Esophagus muscularis mucosa (tissue), 4 donors: ENCODE measurements around the gene EMID1. TPM values are rescaled to one million over a fixed set of nuclear protein-coding genes. Genes with fewer than 3 reads are reported as not detected.
A peak's percentile ranks its signal among the peaks of the same experiment; 100 is the strongest.

Experiments used
- DNase-seq: peaks from one replicate; pipeline ENCODE4 v3.0.0-alpha.2; 2017; ENCODE audit errors: extremely low spot score
- H3K27ac ChIP-seq, 4 donors: fragments of 200-600 bp; sonication (generic); replicated peaks in 1 of 4; 1 replicate in 3 of 4; 2 replicates in 1 of 4; pipeline ENCODE4 v1.5.1; 2016 to 2019; ENCODE audit warnings: mild to moderate bottlenecking in 1 of 4
- H3K27me3 ChIP-seq, 4 donors: fragments of 200-600 bp; sonication (generic); one replicate each; pipeline versions ENCODE4 v1.5.1 to v1.6.0; 2016 to 2019
- H3K36me3 ChIP-seq, 4 donors: fragments of 200-600 bp; sonication (generic); one replicate each; pipeline ENCODE4 v1.5.1; 2016 to 2019
- H3K4me1 ChIP-seq, 4 donors: fragments of 200-600 bp; sonication (generic); one replicate each; pipeline ENCODE4 v1.5.1; 2016 to 2019
- H3K4me3 ChIP-seq, 4 donors: fragments of 200-600 bp; sonication (generic); 1 replicate in 2 of 4; 2 replicates in 2 of 4; pipeline ENCODE4 v1.5.1; 2016 to 2019; ENCODE audit warnings: mild to moderate bottlenecking in 4 of 4, moderate library complexity in 1 of 4
- H3K9me3 ChIP-seq, 4 donors: fragments of 200-600 bp; sonication (generic); 1 replicate in 3 of 4; 2 replicates in 1 of 4; pipeline ENCODE4 v1.5.1; 2016 to 2019
- CTCF ChIP-seq, 3 experiments: fragments of 200-600 bp in 2 of 3; fragments of 450-650 bp in 1 of 3; sonication (generic) in 2 of 3; IDR thresholded peaks; one replicate each; pipeline ENCODE4 v1.5.1; 2017 to 2019; ENCODE audit warnings: antibody characterized with exemption in 3 of 3, mild to moderate bottlenecking in 2 of 3, moderate library complexity in 1 of 3
- EP300 ChIP-seq: sonication (generic); formaldehyde crosslinking; IDR thresholded peaks from one replicate; pipeline ENCODE4 v1.6.1; 2017; ENCODE audit warnings: antibody characterized with exemption
- POLR2A ChIP-seq: fragments of 450-650 bp; IDR thresholded peaks from one replicate; pipeline ENCODE4 v1.6.1; 2017; ENCODE audit warnings: antibody characterized with exemption, moderate library complexity, mild to moderate bottlenecking, low read depth
- POLR2AphosphoS5 ChIP-seq, 2 donors: sonication (generic); formaldehyde crosslinking; IDR thresholded peaks; one replicate each; pipeline ENCODE4 v1.6.1; 2017; ENCODE audit warnings: antibody characterized with exemption in 2 of 2
- WGBS: methylation state at CpG from one replicate; pipeline ENCODE4 v1.1.5; 2018; 5-methylcytosine and 5-hydroxymethylcytosine counted together
- intact Hi-C: fragments of 100-400 bp; cut with DNase I; formaldehyde crosslinking; loops from one replicate; pipeline ENCODE4 v1.15.1; 2023
- total RNA-seq, 4 donors: library from RNA; depleted of rRNA; stranded (reverse); fragments of >200 nt; gene quantifications; one replicate each; pipeline versions ENCODE4 v1.1.0 to v1.2.1, GENCODE V29; 2016

The EMID1 gene
- total RNA-seq, 4 donors from 2014 or later: 0.65 to 4.0 (median 0.93) TPM

- Histone ChIP-seq H3K36me3 (no peaks in the 10 kb centered on the region), H3K27ac (no peak overlapping the region), H3K4me3 (no peak overlapping the region), H3K9me3 (no peaks in the 10 kb centered on the region), H3K4me1 (peaks cover 8 to 30% (median 20%) of the 10 kb centered on the region in 4 donors), H3K27me3 (peaks cover 0 to 16% (median 9%) of the 10 kb centered on the region in 4 donors)
- no peak for TF ChIP-seq POLR2AphosphoS5 (IDR thresholded peaks at IDR 0.05)
- TF ChIP-seq EP300: no peak
- TF ChIP-seq POLR2A: no peak
- no peak for TF ChIP-seq CTCF (IDR thresholded peaks at IDR 0.05)
- DNase-seq: no peak
- intact Hi-C loops: no loop called here
- WGBS: 76% methylated on average over 8 of the region's 9 CpGs
These were observed 1.9 kb upstream of the EMID1 start for GRCh38 chr22:29203488-29204454.

- WGBS: 89% methylated on average over 6 of the region's 8 CpGs
- peaks cover 8 to 30% (median 20%) of the 10 kb centered on the region in 4 donors for H3K4me1 ChIP-seq
- no peak for TF ChIP-seq CTCF (IDR thresholded peaks at IDR 0.05)
- no peak for TF ChIP-seq POLR2AphosphoS5 (IDR thresholded peaks at IDR 0.05)
- TF ChIP-seq POLR2A: no peak
- TF ChIP-seq EP300: no peak
- no peaks in the 10 kb centered on the region for H3K9me3 ChIP-seq
- no peaks in the 10 kb centered on the region for H3K36me3 ChIP-seq
- no peak overlapping the region for H3K27ac ChIP-seq
- no peak overlapping the region for H3K4me3 ChIP-seq
- DNase-seq: no peak
- H3K27me3 ChIP-seq: peaks cover 0 to 16% (median 9%) of the 10 kb centered on the region in 4 donors
- intact Hi-C loops: no loop called here
These were observed 1.1 kb upstream of the EMID1 start for GRCh38 chr22:29204455-29205183.

GRCh38 chr22:29205252-29205593 is 473 bp upstream of the EMID1 start:
- DNase-seq: no peak
- 64% methylated on average over 7 of the region's 11 CpGs for WGBS
- Histone ChIP-seq H3K4me1 (peaks cover 8 to 30% (median 20%) of the 10 kb centered on the region in 4 donors), H3K9me3 (no peaks in the 10 kb centered on the region), H3K27ac (no peak overlapping the region), H3K36me3 (no peaks in the 10 kb centered on the region), H3K27me3 (peaks cover 0 to 16% (median 9%) of the 10 kb centered on the region in 4 donors), H3K4me3 (peak overlapping the region; percentile 51 to 63 (median 55))
- no peak for TF ChIP-seq EP300
- TF ChIP-seq POLR2AphosphoS5 (IDR thresholded peaks at IDR 0.05): no peak
- TF ChIP-seq CTCF (IDR thresholded peaks at IDR 0.05): no peak
- no peak for TF ChIP-seq POLR2A
- intact Hi-C loops: no loop called here

- intact Hi-C loops: no loop called here
- Histone ChIP-seq H3K4me1 (peaks cover 8 to 30% (median 20%) of the 10 kb centered on the region in 4 donors), H3K4me3 (peak overlapping the region; percentile 51 to 63 (median 55)), H3K9me3 (no peaks in the 10 kb centered on the region), H3K27ac (no peak overlapping the region), H3K27me3 (peaks cover 0 to 16% (median 9%) of the 10 kb centered on the region in 4 donors), H3K36me3 (no peaks in the 10 kb centered on the region)
- no peak for DNase-seq
- WGBS: 62% methylated on average over 19 of the region's 19 CpGs
- no peak for TF ChIP-seq POLR2AphosphoS5 (IDR thresholded peaks at IDR 0.05)
- TF ChIP-seq POLR2A: no peak
- TF ChIP-seq EP300: no peak
- TF ChIP-seq CTCF (IDR thresholded peaks at IDR 0.05): no peak
These were observed 911 bp downstream of the EMID1 start for GRCh38 chr22:29206372-29207242.
